SK-N-SH treated with all-trans-retinoic acid at 6 μM for 48 hours (cell line): ENCODE measurements around the gene CDKN2B-AS1.

Experiments used
- ATAC-seq: fragments of 200-7000 bp; cut with Tn5 transposase; 3 replicates; pipeline ENCODE4 v1.9.1; 2020; ENCODE audit warnings: mild to moderate bottlenecking, moderate library complexity
- CREB5 ChIP-seq: fragments of 250-450 bp; sonication (Bioruptor Pico); IDR thresholded peaks from 2 replicates; pipeline ENCODE4 v1.5.1; 2020; ENCODE audit warnings: low read depth, mild to moderate bottlenecking, moderate library complexity
- CSDC2 ChIP-seq: fragments of 250-450 bp; sonication (Bioruptor Pico); IDR thresholded peaks from 2 replicates; pipeline ENCODE4 v1.5.0; 2020; ENCODE audit warnings: mild to moderate bottlenecking, moderate library complexity
- ESRRG ChIP-seq: fragments of 250-450 bp; sonication (Bioruptor Pico); IDR thresholded peaks from 2 replicates; pipeline ENCODE4 v1.6.1; 2021; ENCODE audit warnings: mild to moderate bottlenecking
- GLIS3 ChIP-seq: fragments of 250-450 bp; sonication (Bioruptor Pico); IDR thresholded peaks from 2 replicates; pipeline ENCODE4 v1.5.0; 2020; ENCODE audit warnings: mild to moderate bottlenecking, moderate library complexity
- ISL1 ChIP-seq: fragments of 250-450 bp; sonication (Bioruptor Pico); IDR thresholded peaks from 2 replicates; pipeline ENCODE4 v2.1.2; 2022; ENCODE audit warnings: mild to moderate bottlenecking, moderate library complexity
- OSR1 ChIP-seq: fragments of 250-450 bp; sonication (Bioruptor Pico); IDR thresholded peaks from 2 replicates; pipeline ENCODE4 v1.8.0; 2022; ENCODE audit warnings: moderate library complexity, mild to moderate bottlenecking, inconsistent platforms
- PATZ1 ChIP-seq: fragments of 250-450 bp; sonication (Bioruptor Pico); IDR thresholded peaks from 2 replicates; pipeline ENCODE4 v1.8.0; 2020; ENCODE audit warnings: mild to moderate bottlenecking, moderate library complexity, borderline replicate concordance
- POU6F1 ChIP-seq: fragments of 250-450 bp; sonication (Bioruptor Pico); IDR thresholded peaks from 2 replicates; pipeline ENCODE4 v1.8.0; 2021; ENCODE audit warnings: low read depth, mild to moderate bottlenecking, moderate library complexity, borderline replicate concordance
- PPARA ChIP-seq: fragments of 250-450 bp; sonication (Bioruptor Pico); IDR thresholded peaks from 2 replicates; pipeline ENCODE4 v1.5.0; 2020; ENCODE audit warnings: mild to moderate bottlenecking, borderline replicate concordance
- RARB ChIP-seq: fragments of 250-450 bp; sonication (Bioruptor Pico); IDR thresholded peaks from 2 replicates; pipeline ENCODE4 v1.8.0; 2021; ENCODE audit warnings: mild to moderate bottlenecking, moderate library complexity
- SNAI2 ChIP-seq: fragments of 250-450 bp; sonication (Bioruptor Pico); IDR thresholded peaks from 2 replicates; pipeline ENCODE4 v1.5.0; 2020; ENCODE audit warnings: mild to moderate bottlenecking, moderate library complexity
- TCF4 ChIP-seq: fragments of 250-450 bp; sonication (Bioruptor Pico); IDR thresholded peaks from 2 replicates; pipeline ENCODE4 v1.8.0; 2021; ENCODE audit warnings: mild to moderate bottlenecking, moderate library complexity, borderline replicate concordance
- TOX ChIP-seq: fragments of 250-450 bp; sonication (Bioruptor Pico); IDR thresholded peaks from 2 replicates; pipeline ENCODE4 v1.8.0; 2021; ENCODE audit warnings: mild to moderate bottlenecking, moderate library complexity, borderline replicate concordance
- TSHZ2 ChIP-seq: fragments of 250-450 bp; sonication (Bioruptor Pico); IDR thresholded peaks from 2 replicates; pipeline ENCODE4 v1.5.0; 2020; ENCODE audit warnings: mild to moderate bottlenecking, moderate library complexity
- ZFP3 ChIP-seq: fragments of 250-450 bp; sonication (Bioruptor Pico); IDR thresholded peaks from 2 replicates; pipeline ENCODE4 v1.5.0; 2020; ENCODE audit warnings: mild to moderate bottlenecking, moderate library complexity
- ZFP30 ChIP-seq: fragments of 450-650 bp; formaldehyde crosslinking; IDR thresholded peaks from 2 replicates; pipeline ENCODE4 v1.5.0; 2022; ENCODE audit warnings: mild to moderate bottlenecking, moderate library complexity
- ZNF565 ChIP-seq: fragments of 450-650 bp; formaldehyde crosslinking; conservative IDR thresholded peaks from 2 replicates; pipeline ENCODE4 v1.5.0; 2020; ENCODE audit warnings: low read depth, mild to moderate bottlenecking, moderate library complexity
- ZNF70 ChIP-seq: fragments of 450-650 bp; formaldehyde crosslinking; IDR thresholded peaks from 2 replicates; pipeline ENCODE4 v1.5.0; 2020; ENCODE audit warnings: mild to moderate bottlenecking, moderate library complexity
- ZNF8 ChIP-seq: fragments of 450-650 bp; formaldehyde crosslinking; IDR thresholded peaks from 2 replicates; pipeline ENCODE4 v1.5.0; 2020; ENCODE audit warnings: mild to moderate bottlenecking, moderate library complexity

The CDKN2B-AS1 gene

GRCh38 chr9:22136461-22137096, 142.0 kb downstream of the CDKN2B-AS1 start (continued):
- TF ChIP-seq TSHZ2 (no peak), CREB5 (no peak)
- TF ChIP-seq, all 23 proteins: peak for 3

- TF ChIP-seq ZFP3 (CRISPR knock-in tag) (no peak), TCF4 (CRISPR knock-in tag) (no peak), SNAI2 (CRISPR knock-in tag) (no peak), CSDC2 (no peak), ZFP30 (CRISPR knock-in tag) (no peak), GLIS3 (no peak), ZNF70 (CRISPR knock-in tag) (no peak), POU6F1 (no peak), ISL1 (CRISPR knock-in tag) (no peak), PATZ1 (CRISPR knock-in tag) (no peak), ZNF565 (CRISPR knock-in tag) (no peak), RARB (CRISPR knock-in tag) (no peak), ESRRG (CRISPR knock-in tag) (no peak), ZNF8 (CRISPR knock-in tag) (no peak), PPARA (CRISPR knock-in tag) (no peak)
- ATAC-seq, result no peak
Measured at GRCh38 chr9:22138956-22139660, 144.5 kb downstream of the CDKN2B-AS1 start.

GRCh38 chr9:22141908-22142307, 147.3 kb downstream of the CDKN2B-AS1 start:
- TF ChIP-seq TOX, result no peak
- no peak for TF ChIP-seq PATZ1 (CRISPR knock-in tag)
- TF ChIP-seq CSDC2, result no peak
- TF ChIP-seq RARB (CRISPR knock-in tag), result no peak
- no peak for TF ChIP-seq TCF4 (CRISPR knock-in tag)
- TF ChIP-seq SNAI2 (CRISPR knock-in tag), result no peak
- TF ChIP-seq ZFP3 (CRISPR knock-in tag), result no peak
- no peak for TF ChIP-seq OSR1 (CRISPR knock-in tag)
- no peak for ATAC-seq
